HG03108 (cell line): ENCODE data around the gene SLC39A3.
"Not testable (repeated sequence)": the region's sequence is repeated elsewhere in the genome, so short reads cannot be mapped to it uniquely, and the experiment has no call there.

Experiments
- ATAC-seq: cut with Tn5 transposase; IDR thresholded peaks from one replicate; pipeline ENCODE4 v1.9.1; 2021; ENCODE audit warnings: moderate library complexity; ENCODE audit not compliant: unreplicated experiment

The SLC39A3 gene

GRCh38 chr19:2723747-2724146 is 16.1 kb downstream of the SLC39A3 start:
- ATAC-seq = no peak

GRCh38 chr19:2723345-2723715 is 16.5 kb downstream of the SLC39A3 start:
- no peak for ATAC-seq

- ATAC-seq = no peak
These were observed 17.1 kb downstream of the SLC39A3 start for GRCh38 chr19:2722541-2723344.

- no peak for ATAC-seq
These were observed 18.0 kb downstream of the SLC39A3 start for GRCh38 chr19:2721570-2722540.

GRCh38 chr19:2720777-2721569 is 18.8 kb downstream of the SLC39A3 start, which contains the start of gene DIRAS1:
Gene DIRAS1, minus strand, starts transcription at chr19:2721372. Its CDS starts 3,566 bp downstream, at chr19:2717806.
- ATAC-seq = no peak

GRCh38 chr19:2719920-2720776 is 19.7 kb downstream of the SLC39A3 start:
- ATAC-seq = no peak

- ATAC-seq = no peak
These were observed 20.5 kb downstream of the SLC39A3 start for GRCh38 chr19:2719232-2719735.

GRCh38 chr19:2717638-2718541 is 21.9 kb downstream of the SLC39A3 start:
- ATAC-seq = no peak

GRCh38 chr19:2716722-2717637 is 22.8 kb downstream of the SLC39A3 start:
- no peak for ATAC-seq

- no peak for ATAC-seq
These were observed 23.6 kb downstream of the SLC39A3 start for GRCh38 chr19:2716275-2716650.

GRCh38 chr19:2715470-2716274 is 24.1 kb downstream of the SLC39A3 start:
- ATAC-seq = no peak

GRCh38 chr19:2714531-2715269 is 25.1 kb downstream of the SLC39A3 start:
- ATAC-seq = no peak

GRCh38 chr19:2714102-2714501 is 25.7 kb downstream of the SLC39A3 start:
- not testable (repeated sequence) for ATAC-seq

GRCh38 chr19:2713170-2713569 is 26.6 kb downstream of the SLC39A3 start:
- ATAC-seq = not testable (repeated sequence)

GRCh38 chr19:2711875-2712205 is 28.0 kb downstream of the SLC39A3 start:
- no peak for ATAC-seq

GRCh38 chr19:2711172-2711874 is 28.5 kb downstream of the SLC39A3 start:
- ATAC-seq = no peak
